GM23338 (cell line): ENCODE measurements around the gene GAL3ST1. TPM values are rescaled to one million over a fixed set of nuclear protein-coding genes. Genes with fewer than 3 reads are reported as not detected.

ENCODE experiments used
- ATAC-seq: fragments of 200-7000 bp; cut with Tn5 transposase; 3 replicates; pipeline ENCODE4 v1.9.1; 2020
- DNase-seq: peaks from one replicate; pipeline ENCODE4 v3.0.0-alpha.2; 2015; ENCODE audit warnings: low spot score
- H2AFZ ChIP-seq: fragments of 200-600 bp; sonication (generic); 2 replicates; pipeline ENCODE4 v1.8.0; 2016; ENCODE audit warnings: antibody characterized with exemption, mild to moderate bottlenecking, moderate library complexity
- H3F3A ChIP-seq: fragments of 200-600 bp; sonication (generic); replicated peaks from 2 replicates; pipeline ENCODE4 v1.8.0; 2017; ENCODE audit warnings: antibody characterized with exemption, mixed run types, low read depth
- H3K27ac ChIP-seq: fragments of 200-600 bp; sonication (generic); 2 replicates; pipeline ENCODE4 v1.6.1; 2016; ENCODE audit warnings: low read depth
- H3K27me3 ChIP-seq: fragments of 200-600 bp; sonication (generic); 2 replicates; pipeline ENCODE4 v1.8.0; 2016; ENCODE audit warnings: mild to moderate bottlenecking, mixed run types, moderate library complexity; ENCODE audit not compliant: insufficient read depth
- H3K36me3 ChIP-seq: fragments of 200-600 bp; sonication (generic); 2 replicates; pipeline ENCODE4 v1.8.0; 2016; ENCODE audit warnings: mild to moderate bottlenecking; ENCODE audit not compliant: insufficient read depth
- H3K4me1 ChIP-seq: fragments of 200-600 bp; sonication (generic); 2 replicates; pipeline ENCODE4 v1.8.0; 2016; ENCODE audit warnings: mild to moderate bottlenecking, moderate library complexity; ENCODE audit not compliant: insufficient read depth
- H3K4me2 ChIP-seq: fragments of 200-600 bp; sonication (generic); 2 replicates; pipeline ENCODE4 v1.7.1; 2017; ENCODE audit warnings: mixed run types
- H3K4me3 ChIP-seq: fragments of 200-600 bp; sonication (generic); 2 replicates; pipeline ENCODE4 v1.6.1; 2016; ENCODE audit warnings: mixed run types
- H3K79me2 ChIP-seq: fragments of 200-600 bp; sonication (generic); replicated peaks from 2 replicates; pipeline ENCODE4 v1.8.0; 2017; ENCODE audit warnings: mild to moderate bottlenecking; ENCODE audit not compliant: insufficient read depth
- H3K9me2 ChIP-seq: fragments of 200-600 bp; sonication (generic); 2 replicates; pipeline ENCODE4 v1.8.0; 2017; ENCODE audit not compliant: insufficient read depth
- H4K20me1 ChIP-seq: fragments of 200-600 bp; sonication (generic); replicated peaks from 2 replicates; pipeline ENCODE4 v1.8.0; 2017; ENCODE audit warnings: mild to moderate bottlenecking; ENCODE audit not compliant: insufficient read depth
- H3K27ac Mint-ChIP-seq: 2 replicates; pipeline ENCODE4 v1.8.0; 2020; ENCODE audit warnings: inconsistent platforms, mild to moderate bottlenecking, moderate library complexity, mixed read lengths
- H3K27me3 Mint-ChIP-seq: 3 replicates; pipeline ENCODE4 v1.8.0; 2022; ENCODE audit warnings: low read depth, mild to moderate bottlenecking, moderate library complexity, mixed read lengths, inconsistent platforms; ENCODE audit not compliant: insufficient read depth, poor library complexity
- H3K36me3 Mint-ChIP-seq: 3 replicates; pipeline ENCODE4 v1.8.0; 2021; ENCODE audit warnings: low read depth, mild to moderate bottlenecking, inconsistent platforms, moderate library complexity, mixed read lengths
- H3K4me1 Mint-ChIP-seq: 3 replicates; pipeline ENCODE4 v1.8.0; 2020; ENCODE audit warnings: mild to moderate bottlenecking, inconsistent platforms, mixed read lengths
- H3K4me3 Mint-ChIP-seq: 3 replicates; pipeline ENCODE4 v1.8.0; 2021; ENCODE audit warnings: moderate library complexity, mild to moderate bottlenecking, inconsistent platforms, mixed read lengths
- H3K9me3 Mint-ChIP-seq: 3 replicates; pipeline ENCODE4 v1.8.0; 2020; ENCODE audit warnings: moderate library complexity, mild to moderate bottlenecking, inconsistent platforms, mixed read lengths
- CREB1 ChIP-seq: fragments of 250-450 bp; sonication (Bioruptor Pico); IDR thresholded peaks from 2 replicates; pipeline ENCODE4 v1.5.0; 2020; ENCODE audit warnings: low read depth, mild to moderate bottlenecking, moderate library complexity
- EZH2 ChIP-seq: fragments of 200-600 bp; sonication (generic); IDR thresholded peaks from one replicate; pipeline ENCODE4 v1.8.0; 2017; ENCODE audit warnings: antibody characterized with exemption, mild to moderate bottlenecking, low read depth; ENCODE audit not compliant: unreplicated experiment
- EZH2phosphoT487 ChIP-seq: fragments of 200-600 bp; sonication (generic); IDR thresholded peaks from one replicate; pipeline ENCODE4 v1.8.1; 2018; ENCODE audit warnings: antibody characterized with exemption; ENCODE audit not compliant: unreplicated experiment
- NANOG ChIP-seq: IDR thresholded peaks from 2 replicates; pipeline ENCODE4 v1.6.1; 2016; ENCODE audit warnings: antibody characterized with exemption, borderline replicate concordance
- POLR2AphosphoS5 ChIP-seq: IDR thresholded peaks from 2 replicates; pipeline ENCODE4 v1.6.1; 2016; ENCODE audit warnings: antibody characterized with exemption, low read depth
- ZNF114 ChIP-seq: fragments of 250-450 bp; sonication (Bioruptor Pico); IDR thresholded peaks from 2 replicates; pipeline ENCODE4 v1.5.0; 2020; ENCODE audit warnings: mild to moderate bottlenecking, moderate library complexity
- ZNF331 ChIP-seq: fragments of 250-450 bp; sonication (Bioruptor Pico); IDR thresholded peaks from 2 replicates; pipeline ENCODE4 v1.5.0; 2020; ENCODE audit warnings: low read depth, mild to moderate bottlenecking, moderate library complexity
- polyA plus RNA-seq: library from polyadenylated mRNA; unstranded; fragments of >200 nt; fragmentation: Nextera tagmentation; extraction: Ambion mirVana; gene quantifications from 2 replicates; pipeline ENCODE4 v1.2.1, GENCODE V29; 2016
- total RNA-seq: library from RNA; depleted of rRNA; stranded (reverse); fragments of >200 nt; shearing (Covaris generic); gene quantifications from 2 replicates; pipeline ENCODE4 v1.2.3, GENCODE V29; 2014
- TF ChIP-seq, protein P1 (sequence below), 2 experiments: fragments of 200-600 bp in 1 of 2; sonication (generic) in 1 of 2; conservative IDR thresholded peaks; 2 replicates each; pipeline versions ENCODE4 v1.5.1 to v1.6.1; 2016 to 2017; ENCODE audit warnings: antibody characterized with exemption in 2 of 2, low read depth in 2 of 2, mild to moderate bottlenecking in 2 of 2, moderate library complexity in 1 of 2
- TF ChIP-seq, protein P2 (sequence below): fragments of 250-450 bp; sonication (Bioruptor Pico); IDR thresholded peaks from 2 replicates; pipeline ENCODE4 v1.5.0; 2020; ENCODE audit warnings: mild to moderate bottlenecking, moderate library complexity

The GAL3ST1 gene
- total and polyA plus RNA-seq, 2 experiments from 2014 or later = 8.2 to 13.3 TPM

DNA sequence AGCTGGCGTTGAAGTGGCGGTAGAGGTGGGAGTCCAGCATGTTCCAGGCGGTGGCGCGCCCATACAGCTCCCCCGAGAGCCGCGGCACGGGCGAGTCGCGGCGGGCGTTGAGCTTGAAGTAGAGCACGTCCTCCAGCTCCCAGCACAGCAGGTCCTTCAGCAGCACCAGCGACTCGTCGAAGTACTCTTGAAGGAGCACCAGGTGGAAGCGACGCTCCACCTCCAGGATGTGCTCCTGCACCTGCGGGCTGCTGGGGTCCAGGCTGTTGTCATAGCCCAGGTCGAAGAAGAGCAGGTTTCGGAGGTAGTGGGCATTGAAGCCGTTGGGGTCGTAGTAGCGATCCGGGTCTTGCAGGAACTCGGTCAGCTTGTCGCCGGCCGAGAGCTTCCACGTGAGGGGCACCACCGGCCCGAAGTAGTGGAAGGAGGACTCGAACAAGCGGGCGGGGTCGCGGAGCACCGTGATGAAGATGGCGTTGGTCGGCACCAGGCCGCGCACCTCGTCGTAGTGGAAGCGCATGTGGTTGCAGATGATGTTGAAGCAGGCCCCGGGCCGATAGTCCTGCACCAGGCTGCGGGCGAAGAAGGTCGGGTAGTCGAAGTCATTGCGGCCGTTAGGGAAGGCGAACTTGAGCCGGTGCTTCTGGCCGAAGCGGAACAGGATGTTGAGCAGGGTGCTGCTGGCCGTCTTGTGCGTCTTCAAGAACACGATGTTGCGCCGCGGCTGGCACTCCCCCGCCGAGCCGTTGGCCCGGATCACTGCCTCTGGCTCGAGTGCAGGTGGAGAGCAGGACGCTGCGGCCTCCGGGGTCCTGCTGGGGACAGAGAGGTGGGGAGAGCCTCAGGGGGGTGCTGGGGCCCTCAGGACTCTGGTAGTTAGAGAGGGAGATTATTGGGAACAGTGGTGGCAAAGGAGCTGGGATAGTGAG lies 18.9 kb downstream of the GAL3ST1 start:
- no peak for TF ChIP-seq ZNF331
- TF ChIP-seq ZNF114 (CRISPR knock-in tag) = no peak
- TF ChIP-seq, protein P1, sequence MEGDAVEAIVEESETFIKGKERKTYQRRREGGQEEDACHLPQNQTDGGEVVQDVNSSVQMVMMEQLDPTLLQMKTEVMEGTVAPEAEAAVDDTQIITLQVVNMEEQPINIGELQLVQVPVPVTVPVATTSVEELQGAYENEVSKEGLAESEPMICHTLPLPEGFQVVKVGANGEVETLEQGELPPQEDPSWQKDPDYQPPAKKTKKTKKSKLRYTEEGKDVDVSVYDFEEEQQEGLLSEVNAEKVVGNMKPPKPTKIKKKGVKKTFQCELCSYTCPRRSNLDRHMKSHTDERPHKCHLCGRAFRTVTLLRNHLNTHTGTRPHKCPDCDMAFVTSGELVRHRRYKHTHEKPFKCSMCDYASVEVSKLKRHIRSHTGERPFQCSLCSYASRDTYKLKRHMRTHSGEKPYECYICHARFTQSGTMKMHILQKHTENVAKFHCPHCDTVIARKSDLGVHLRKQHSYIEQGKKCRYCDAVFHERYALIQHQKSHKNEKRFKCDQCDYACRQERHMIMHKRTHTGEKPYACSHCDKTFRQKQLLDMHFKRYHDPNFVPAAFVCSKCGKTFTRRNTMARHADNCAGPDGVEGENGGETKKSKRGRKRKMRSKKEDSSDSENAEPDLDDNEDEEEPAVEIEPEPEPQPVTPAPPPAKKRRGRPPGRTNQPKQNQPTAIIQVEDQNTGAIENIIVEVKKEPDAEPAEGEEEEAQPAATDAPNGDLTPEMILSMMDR (conservative IDR thresholded peaks at IDR 0.05; ENCODE audit: low read depth in 2 of 2) = peak; percentile 37 to 73
- no peak for TF ChIP-seq EZH2
- TF ChIP-seq NANOG = no peak
- no peaks in the 10 kb centered on the region for H3K9me2 ChIP-seq
- H3K27ac Mint-ChIP-seq = no peak overlapping the region; the same call in 1 of the 2 replicates
- peaks cover 11% of the 10 kb centered on the region for H3K4me1 ChIP-seq
- H3K9me3 Mint-ChIP-seq = no peaks in the 10 kb centered on the region
- no peaks in the 10 kb centered on the region for H3K79me2 ChIP-seq
- H3K4me3 Mint-ChIP-seq = no peak overlapping the region
- H4K20me1 ChIP-seq = no peaks in the 10 kb centered on the region
- H3K4me2 ChIP-seq = no peak overlapping the region
- H3K27ac ChIP-seq = no peak overlapping the region
- H3K27me3 ChIP-seq = no peaks in the 10 kb centered on the region
- H3K27me3 Mint-ChIP-seq = peaks cover 9% of the 10 kb centered on the region
- DNase-seq (peak; percentile 72), ATAC-seq (peak; percentile 66)
- no peaks in the 10 kb centered on the region; the same call in 2 of the 3 replicates for H3K36me3 Mint-ChIP-seq
- H3K36me3 ChIP-seq = no peaks in the 10 kb centered on the region
- H2AFZ ChIP-seq = no peak overlapping the region
- H3F3A ChIP-seq = no peaks in the 10 kb centered on the region
- no peak overlapping the region for H3K4me3 ChIP-seq
- H3K4me1 Mint-ChIP-seq = peaks cover 15% of the 10 kb centered on the region; the same call in 2 of the 3 replicates

DNA sequence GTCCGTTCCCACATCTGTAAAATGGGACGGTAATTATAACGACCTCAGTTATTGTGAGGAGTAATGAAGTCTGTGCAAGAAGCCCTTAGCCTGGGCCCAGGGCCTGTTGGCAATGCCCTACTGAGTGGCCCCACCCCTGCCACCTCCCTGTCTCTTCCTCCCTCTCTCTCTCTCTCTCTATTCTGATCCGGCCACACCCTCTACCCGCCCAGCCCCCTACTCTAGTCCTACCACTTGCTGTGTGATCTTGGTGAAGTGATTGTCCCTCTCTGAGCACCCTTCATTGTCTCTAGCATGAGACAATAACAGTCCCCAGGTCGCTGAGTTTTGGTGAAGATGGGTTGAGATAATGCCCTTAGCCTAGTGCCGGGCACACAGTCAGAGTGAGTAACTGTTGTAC lies 20.5 kb downstream of the GAL3ST1 start:
- Histone ChIP-seq H3K27me3 (no peaks in the 10 kb centered on the region), H3K4me2 (no peak overlapping the region), H3K4me3 (no peak overlapping the region), H3K36me3 (no peaks in the 10 kb centered on the region), H4K20me1 (no peaks in the 10 kb centered on the region), H3K27ac (no peak overlapping the region), H2AFZ (no peak overlapping the region), H3F3A (0 out of 2 replicates have a peak, but pooled peaks cover 2% of the 10 kb centered on the region), H3K9me2 (no peaks in the 10 kb centered on the region), H3K4me1 (peaks cover 3% of the 10 kb centered on the region; the same call in 1 of the 2 replicates), H3K79me2 (no peaks in the 10 kb centered on the region)
- Mint-ChIP-seq H3K4me1 (peaks cover 15% of the 10 kb centered on the region), H3K27ac (no peak overlapping the region), H3K36me3 (no peaks in the 10 kb centered on the region; the same call in 2 of the 3 replicates), H3K9me3 (no peaks in the 10 kb centered on the region), H3K27me3 (peaks cover 9% of the 10 kb centered on the region), H3K4me3 (no peak overlapping the region)
- no peak for ATAC-seq
- DNase-seq = no peak
- no peak for TF ChIP-seq ZNF114 (CRISPR knock-in tag)
- TF ChIP-seq POLR2AphosphoS5 = no peak
- no peak for TF ChIP-seq ZNF331
- no peak for TF ChIP-seq EZH2phosphoT487
- no peak for TF ChIP-seq CREB1 (CRISPR knock-in tag)
- TF ChIP-seq EZH2 = no peak
- TF ChIP-seq, protein P2, sequence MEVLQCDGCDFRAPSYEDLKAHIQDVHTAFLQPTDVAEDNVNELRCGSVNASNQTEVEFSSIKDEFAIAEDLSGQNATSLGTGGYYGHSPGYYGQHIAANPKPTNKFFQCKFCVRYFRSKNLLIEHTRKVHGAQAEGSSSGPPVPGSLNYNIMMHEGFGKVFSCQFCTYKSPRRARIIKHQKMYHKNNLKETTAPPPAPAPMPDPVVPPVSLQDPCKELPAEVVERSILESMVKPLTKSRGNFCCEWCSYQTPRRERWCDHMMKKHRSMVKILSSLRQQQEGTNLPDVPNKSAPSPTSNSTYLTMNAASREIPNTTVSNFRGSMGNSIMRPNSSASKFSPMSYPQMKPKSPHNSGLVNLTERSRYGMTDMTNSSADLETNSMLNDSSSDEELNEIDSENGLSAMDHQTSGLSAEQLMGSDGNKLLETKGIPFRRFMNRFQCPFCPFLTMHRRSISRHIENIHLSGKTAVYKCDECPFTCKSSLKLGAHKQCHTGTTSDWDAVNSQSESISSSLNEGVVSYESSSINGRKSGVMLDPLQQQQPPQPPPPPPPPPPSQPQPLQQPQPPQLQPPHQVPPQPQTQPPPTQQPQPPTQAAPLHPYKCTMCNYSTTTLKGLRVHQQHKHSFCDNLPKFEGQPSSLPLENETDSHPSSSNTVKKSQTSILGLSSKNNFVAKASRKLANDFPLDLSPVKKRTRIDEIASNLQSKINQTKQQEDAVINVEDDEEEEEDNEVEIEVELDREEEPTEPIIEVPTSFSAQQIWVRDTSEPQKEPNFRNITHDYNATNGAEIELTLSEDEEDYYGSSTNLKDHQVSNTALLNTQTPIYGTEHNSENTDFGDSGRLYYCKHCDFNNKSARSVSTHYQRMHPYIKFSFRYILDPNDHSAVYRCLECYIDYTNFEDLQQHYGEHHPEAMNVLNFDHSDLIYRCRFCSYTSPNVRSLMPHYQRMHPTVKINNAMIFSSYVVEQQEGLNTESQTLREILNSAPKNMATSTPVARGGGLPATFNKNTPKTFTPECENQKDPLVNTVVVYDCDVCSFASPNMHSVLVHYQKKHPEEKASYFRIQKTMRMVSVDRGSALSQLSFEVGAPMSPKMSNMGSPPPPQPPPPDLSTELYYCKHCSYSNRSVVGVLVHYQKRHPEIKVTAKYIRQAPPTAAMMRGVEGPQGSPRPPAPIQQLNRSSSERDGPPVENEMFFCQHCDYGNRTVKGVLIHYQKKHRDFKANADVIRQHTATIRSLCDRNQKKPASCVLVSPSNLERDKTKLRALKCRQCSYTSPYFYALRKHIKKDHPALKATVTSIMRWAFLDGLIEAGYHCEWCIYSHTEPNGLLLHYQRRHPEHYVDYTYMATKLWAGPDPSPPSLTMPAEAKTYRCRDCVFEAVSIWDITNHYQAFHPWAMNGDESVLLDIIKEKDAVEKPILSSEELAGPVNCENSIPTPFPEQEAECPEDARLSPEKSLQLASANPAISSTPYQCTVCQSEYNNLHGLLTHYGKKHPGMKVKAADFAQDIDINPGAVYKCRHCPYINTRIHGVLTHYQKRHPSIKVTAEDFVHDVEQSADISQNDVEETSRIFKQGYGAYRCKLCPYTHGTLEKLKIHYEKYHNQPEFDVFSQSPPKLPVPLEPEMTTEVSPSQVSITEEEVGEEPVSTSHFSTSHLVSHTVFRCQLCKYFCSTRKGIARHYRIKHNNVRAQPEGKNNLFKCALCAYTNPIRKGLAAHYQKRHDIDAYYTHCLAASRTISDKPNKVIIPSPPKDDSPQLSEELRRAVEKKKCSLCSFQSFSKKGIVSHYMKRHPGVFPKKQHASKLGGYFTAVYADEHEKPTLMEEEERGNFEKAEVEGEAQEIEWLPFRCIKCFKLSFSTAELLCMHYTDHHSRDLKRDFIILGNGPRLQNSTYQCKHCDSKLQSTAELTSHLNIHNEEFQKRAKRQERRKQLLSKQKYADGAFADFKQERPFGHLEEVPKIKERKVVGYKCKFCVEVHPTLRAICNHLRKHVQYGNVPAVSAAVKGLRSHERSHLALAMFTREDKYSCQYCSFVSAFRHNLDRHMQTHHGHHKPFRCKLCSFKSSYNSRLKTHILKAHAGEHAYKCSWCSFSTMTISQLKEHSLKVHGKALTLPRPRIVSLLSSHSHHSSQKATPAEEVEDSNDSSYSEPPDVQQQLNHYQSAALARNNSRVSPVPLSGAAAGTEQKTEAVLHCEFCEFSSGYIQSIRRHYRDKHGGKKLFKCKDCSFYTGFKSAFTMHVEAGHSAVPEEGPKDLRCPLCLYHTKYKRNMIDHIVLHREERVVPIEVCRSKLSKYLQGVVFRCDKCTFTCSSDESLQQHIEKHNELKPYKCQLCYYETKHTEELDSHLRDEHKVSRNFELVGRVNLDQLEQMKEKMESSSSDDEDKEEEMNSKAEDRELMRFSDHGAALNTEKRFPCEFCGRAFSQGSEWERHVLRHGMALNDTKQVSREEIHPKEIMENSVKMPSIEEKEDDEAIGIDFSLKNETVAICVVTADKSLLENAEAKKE = no peak
